Activated CD4-positive, alpha-beta T cell treated with anti-CD3 and anti-CD28 coated beads, Interleukin-2, Interleukin-6, amounts not matched to agents 100 ng/mL and 50 ng/mL, durations not matched to agents 16 hours and 8 hours (primary cell): ENCODE results near the gene SEC23B.
A peak's percentile ranks its signal among the peaks of the same experiment; 100 is the strongest.
"Not testable (repeated sequence)": the region's sequence is repeated elsewhere in the genome, so short reads cannot be mapped to it uniquely, and the experiment has no call there.

ENCODE experiments used
- DNase-seq: peaks from one replicate; pipeline ENCODE4 v3.0.0-alpha.2; 2020

The SEC23B gene

DNA sequence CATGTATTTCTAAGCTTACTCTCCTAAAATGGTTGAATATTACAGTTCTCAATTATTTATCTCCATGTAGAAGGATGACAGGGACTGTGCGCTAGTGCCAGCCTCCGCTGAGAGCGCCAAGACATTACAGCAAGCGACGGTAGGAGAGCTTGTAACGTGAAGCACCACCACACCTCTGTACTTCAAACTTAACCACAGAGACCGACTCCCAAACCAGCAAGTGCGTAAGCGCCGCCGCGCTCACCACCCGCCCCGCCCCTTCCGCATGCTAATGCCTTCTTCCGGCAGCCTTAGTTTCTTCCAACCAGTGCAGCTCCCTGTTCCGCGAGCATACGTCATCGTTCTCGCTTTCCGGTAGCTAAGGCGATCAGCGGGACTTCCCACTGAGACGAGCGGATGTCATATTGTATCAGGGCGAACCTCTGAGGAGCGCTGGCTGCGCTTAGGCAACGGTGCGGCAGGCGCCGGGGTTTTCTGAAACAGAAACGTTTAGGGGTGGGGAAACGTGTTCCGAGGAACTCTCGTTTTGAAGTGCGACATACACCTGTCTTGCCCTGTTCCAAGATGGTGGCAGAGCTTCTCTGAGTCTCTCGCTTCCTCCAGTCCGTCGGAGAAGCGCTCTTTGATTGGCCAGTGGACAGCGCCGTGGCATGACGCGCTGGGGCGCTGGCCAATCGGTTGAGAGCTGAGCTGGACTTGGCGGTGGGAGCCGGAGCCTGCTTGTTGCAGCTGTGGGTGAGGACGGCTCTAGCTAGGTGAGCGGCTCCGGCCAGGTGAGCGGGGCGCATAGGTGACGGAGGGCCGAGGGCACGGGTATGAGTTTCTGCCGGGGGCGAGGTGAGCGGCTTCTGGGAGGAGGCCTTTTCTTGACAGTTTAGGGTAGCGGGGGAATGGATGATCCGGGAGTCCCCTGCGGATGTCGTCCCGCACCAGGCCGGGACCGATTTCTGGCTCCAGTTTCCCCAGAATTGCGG lies at the start of gene SEC23B:
Gene SEC23B (plus strand): TSS at position 723 of the 974 bp plus-strand sequence. CDS start 2,896 bp downstream, outside the sequence.
- DNase-seq: peak; percentile 98

DNA sequence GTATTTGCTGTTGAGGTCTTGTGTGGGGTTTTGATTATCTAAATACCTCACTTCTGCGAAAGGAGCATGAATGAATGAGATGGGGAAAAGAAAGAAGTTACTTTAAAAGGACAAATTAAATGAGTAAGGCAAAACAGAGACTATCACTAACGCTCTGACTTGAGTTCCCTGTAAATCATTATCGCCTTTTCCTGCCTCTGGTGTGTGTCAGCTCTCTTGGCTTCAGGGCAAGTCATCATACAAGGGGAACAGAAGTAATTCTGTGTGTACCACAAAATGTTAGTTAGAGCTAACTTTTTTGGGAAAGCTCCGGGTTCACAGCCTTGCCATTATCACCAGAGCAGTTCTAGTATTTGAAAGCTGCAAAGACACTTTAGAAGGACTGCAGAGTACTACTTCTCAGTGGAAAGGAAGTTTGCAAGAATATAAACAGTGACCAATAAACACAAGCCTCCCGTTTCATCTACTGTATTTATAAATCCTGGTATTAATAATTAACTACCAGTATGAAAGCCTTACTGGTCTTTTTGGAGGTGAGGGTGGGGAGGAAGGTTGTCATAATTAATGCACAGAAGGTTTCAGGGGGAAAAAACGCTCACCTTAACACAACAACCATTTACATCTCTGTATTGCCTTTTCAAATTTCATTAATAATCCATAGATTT lies 42.1 kb upstream of the SEC23B start:
- DNase-seq: no peak

DNA sequence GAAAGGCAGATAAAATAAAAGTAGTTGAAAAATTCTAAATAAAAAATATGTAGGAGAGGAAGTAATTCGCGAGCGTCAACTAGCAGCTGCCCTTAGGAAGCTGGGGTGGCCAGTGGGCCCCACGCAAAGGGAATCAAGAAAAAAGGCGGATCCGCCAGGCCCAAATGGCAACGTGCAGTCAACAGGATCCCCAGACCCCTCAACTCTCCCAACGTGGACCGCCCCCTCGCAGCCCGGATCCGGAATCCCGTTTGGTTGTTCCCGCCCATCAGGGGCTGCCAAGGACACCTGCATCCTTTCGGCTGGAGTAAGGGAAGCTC lies 41.2 kb upstream of the SEC23B start:
- DNase-seq: no peak

DNA sequence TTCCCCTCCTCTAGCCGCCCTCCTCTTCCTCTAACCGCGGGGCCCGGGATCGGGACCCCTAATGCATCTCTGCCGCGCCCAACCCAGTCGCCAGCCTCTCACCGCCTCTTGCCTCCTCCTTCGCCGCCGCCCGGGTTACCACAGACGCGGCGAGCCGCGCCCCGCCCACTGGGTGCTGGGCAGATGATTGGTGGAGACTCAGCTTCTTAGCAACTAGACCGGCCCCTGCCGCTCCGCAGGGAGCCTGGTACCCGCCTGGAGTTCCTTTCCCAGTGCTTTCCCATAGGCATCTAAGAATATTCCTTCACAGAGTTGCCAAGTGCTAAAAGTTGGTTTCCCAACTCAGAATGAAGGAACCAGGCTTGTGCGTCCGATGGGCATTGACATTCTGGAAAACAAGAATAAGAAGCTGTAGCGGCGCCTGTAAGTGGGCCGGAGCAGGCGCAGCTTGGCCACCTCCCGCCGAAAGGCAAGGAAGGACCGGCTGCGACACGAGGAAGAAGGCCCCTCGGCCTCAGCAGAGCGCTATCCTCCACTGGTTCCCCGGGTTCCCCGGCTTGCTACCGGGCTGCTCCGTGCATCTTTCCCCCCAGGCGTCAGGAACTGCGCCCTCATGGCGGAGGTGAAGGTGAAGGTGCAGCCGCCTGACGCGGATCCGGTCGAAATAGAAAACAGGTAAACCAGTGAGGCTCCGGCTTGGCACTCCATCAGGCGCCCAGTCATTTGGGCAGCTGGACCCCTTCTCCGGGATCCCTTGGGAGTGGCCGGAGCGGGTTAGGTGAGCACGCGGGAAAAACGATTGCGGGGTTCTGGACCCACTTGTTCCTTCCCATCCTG lies 40.6 kb upstream of the SEC23B start, which contains the start of the genes DZANK1 and POLR3F:
Gene DZANK1 (minus strand): TSS at position 137 of the 837 bp plus-strand sequence. CDS start 1,672 bp downstream, outside the sequence.
Gene POLR3F (plus strand): TSS at position 497 of the 837 bp plus-strand sequence. CDS start 117 bp downstream, at position 614.
- DNase-seq: peak; percentile 96

DNA sequence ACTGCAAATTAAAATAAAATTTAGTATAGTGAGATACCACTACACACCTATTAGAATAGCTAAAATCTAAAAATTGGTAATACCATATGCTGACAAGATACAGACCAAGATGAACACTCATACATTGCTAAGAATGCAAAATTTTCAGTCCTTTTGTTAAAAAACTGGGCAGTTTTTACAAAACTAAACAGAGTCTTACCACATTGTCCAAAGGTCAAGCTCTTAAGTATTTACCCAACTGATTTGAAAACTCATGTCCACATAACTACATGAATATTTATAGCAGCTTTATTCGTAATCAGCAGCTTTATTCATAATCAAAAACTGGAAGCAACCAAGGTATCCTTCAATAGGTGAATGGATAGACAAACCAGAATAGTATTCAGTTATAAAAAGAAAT lies 30.5 kb upstream of the SEC23B start:
- DNase-seq: no peak

DNA sequence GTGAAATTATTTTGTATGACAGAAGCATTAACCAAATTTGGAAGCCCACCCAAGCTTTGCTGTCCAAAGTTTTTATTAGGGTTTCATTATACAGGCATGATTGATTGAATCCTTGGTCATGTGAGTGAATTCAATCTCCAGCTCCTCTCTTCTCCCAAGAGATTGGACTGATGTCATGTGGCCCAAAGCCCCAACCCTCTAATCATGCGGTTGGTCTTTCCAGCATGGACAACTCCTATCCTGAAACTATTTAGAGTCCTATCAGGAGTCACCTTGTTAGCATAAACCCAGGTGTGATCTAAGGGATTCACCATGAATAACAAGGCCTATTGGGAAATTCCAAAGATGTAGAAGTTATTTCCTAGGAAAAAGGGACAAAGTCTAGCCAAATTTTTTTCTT lies 29.9 kb upstream of the SEC23B start:
- DNase-seq: no peak

DNA sequence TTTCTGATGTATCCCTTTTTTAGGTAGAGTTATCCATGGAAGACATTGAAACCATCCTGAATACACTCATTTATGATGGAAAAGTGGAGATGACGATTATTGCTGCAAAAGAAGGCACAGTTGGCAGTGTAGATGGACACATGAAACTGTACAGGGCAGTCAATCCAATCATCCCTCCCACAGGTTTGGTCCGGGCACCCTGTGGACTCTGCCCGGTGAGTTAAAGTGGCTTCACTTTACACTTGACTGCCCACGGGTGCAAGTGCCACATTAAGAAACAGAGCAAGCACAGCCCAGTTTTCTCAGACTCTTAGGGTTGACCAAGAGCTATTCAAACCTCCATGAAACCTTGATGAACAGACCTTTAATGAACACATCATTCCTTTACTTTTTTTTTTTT lies 26.1 kb upstream of the SEC23B start:
- no peak for DNase-seq

DNA sequence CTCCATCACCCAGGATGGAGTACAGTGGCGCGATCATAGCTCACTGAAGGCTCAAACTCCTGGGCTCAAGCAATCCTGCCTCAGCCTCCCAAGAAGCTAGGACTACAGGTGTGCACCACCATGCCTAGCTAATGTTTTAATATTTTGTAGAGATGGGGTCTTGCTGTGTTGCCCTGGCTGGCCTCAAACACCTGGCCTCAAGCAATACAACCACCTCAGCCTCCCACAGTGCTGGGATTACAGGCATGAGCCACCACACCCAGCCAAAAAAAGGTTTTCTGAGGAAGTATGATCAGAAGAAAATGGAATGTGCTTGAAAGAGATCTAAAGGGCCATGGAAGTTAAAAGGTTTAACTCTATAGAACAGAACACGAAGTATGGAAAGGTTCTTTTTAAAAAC lies 19.4 kb upstream of the SEC23B start:
- DNase-seq: no peak

DNA sequence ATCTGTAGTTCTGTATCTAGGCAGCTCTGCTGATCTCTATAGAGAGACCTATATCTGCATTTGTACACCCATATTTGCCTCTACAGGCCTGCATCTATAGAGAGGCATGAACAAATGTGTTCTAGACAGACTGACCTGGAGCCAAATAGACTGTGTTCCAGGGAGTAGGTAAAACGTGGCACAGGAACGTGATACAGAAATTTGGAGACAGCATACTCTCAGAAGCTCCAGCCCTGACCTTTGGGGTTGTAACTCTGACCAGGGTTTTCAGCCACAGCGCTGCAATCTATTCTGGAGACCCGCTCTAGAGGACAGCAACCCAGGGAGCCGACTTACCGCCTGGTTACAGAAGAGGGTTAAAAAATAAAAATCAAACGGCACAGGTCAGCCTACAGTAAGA lies 11.7 kb upstream of the SEC23B start:
- no peak for DNase-seq

DNA sequence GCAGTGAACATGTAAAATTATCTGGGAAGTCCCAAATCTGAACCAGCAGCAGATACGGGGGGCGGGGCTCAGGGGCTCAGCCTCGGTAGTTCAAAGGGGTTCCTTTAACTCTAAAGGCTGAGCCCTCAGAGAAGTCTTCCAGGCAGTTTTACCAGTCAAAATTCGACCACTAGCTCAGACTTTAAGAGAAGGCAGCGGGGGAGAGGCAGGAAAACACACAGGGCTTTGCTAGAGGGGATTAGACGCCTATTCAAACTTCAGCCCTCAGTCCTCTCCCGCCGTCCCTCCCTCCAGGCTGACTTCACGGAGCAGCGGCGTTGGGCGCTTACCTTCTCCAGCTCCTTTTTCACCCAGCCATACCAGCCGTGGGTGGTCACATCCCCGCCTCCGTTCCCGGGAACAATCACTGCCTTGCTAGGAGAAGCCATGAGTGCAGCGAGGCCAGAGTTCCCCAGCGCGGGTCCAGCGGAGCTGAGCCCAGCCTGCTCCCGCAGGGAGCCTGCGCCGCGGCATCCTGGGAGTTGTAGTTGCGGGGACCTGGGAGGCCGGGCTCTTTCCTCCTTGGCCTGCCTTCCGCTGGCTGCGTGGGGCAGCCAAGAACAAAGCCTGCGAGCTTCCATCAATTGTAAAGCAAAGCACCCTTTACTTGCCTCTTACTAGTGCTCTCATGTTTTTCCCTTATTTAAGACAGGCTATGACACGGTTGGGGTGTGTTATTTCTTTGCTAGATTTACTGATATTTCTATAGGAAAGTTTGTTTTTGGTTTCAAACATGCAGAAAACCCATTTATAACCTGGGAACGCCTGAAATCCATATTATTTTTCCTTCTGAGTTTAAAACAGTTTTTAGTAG lies 10.8 kb upstream of the SEC23B start, which contains the start of gene RBBP9:
Gene RBBP9 (minus strand): TSS at position 486 of the 853 bp plus-strand sequence. CDS start 58 bp downstream, at position 428.
- peak; percentile 89 for DNase-seq

DNA sequence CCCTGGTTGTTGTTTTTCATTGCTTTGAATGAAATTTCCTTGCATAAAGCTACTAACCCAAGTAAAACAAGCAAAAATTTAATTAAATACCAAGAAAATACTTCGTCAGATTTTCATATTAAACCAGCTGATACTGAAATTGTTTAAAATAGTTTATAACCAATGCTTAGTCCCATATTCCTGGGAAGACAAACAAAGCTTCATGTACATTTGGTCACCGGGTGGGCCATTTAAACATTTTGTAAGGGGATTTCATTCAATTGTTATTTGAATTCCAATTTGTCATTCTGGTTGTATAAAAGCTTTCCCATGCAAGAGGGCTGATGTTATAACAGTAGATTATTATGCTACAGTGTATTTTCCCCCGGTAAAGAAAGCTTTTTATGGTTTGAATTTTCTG lies 10.1 kb upstream of the SEC23B start:
- DNase-seq: no peak

DNA sequence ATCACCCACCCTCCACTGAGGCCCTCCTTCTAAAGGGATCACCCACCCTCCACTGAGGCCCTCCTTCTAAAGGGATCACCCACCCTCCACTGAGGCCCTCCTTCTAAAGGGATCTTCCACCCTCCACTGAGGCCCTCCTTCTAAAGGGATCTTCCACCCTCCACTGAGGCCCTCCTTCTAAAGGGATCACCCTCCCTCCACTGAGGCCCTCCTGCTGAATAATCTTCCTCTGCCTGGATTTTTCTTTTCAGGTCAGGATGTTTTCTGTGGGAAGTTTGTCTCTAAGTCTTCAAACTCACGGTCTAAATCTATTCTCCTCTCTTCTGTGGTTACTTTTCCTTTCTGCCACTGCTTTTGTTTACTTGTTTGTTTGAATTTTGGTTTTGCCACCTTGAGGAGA lies 6.1 kb upstream of the SEC23B start:
- not testable (repeated sequence) for DNase-seq

DNA sequence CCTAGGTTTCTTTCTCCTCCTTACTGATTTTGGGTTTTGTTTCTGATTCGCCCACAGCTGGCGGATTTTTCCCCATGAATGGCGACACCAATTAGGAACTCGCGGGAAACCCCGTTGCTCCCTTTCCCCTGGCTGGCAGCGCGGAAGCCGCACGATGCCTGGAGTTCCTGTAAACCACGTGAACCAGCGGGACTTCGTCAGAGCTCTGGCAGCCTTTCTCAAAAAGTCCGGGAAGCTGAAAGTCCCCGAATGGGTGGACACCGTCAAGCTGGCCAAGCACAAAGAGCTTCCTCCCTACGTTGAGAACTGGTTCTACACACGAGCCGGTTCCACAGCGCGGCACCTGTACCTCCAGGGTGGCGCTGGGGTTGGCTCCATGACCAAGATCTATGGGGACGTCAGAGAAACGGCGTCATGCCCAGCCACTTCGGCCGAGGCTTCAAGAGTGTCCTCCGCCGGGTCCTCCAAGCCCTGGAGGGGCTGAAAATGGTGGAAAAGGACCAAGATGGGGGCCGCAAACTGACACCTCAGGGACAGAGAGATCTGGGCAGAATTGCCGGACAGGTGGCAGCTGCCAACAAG lies 3.2 kb upstream of the SEC23B start:
- DNase-seq: no peak

DNA sequence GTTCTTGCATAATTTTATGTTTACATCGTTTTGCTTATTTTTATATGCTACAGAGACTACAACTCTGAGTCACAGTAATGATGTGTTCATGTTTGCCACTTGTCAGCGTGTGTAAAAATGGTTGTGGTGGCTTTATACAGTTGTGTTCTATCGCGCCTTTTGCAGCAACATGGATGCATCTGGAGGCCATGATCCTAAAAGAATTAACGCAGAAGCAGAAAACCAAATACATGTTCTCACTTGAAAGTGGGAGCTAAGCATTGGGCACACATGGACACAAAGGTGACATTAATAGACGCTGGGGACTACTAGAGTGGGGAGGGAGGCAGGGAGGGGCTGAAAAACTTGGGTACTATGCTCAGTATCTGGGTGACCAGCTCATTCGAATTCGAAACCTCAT lies 996 bp upstream of the SEC23B start:
- peak; percentile 38 for DNase-seq

DNA sequence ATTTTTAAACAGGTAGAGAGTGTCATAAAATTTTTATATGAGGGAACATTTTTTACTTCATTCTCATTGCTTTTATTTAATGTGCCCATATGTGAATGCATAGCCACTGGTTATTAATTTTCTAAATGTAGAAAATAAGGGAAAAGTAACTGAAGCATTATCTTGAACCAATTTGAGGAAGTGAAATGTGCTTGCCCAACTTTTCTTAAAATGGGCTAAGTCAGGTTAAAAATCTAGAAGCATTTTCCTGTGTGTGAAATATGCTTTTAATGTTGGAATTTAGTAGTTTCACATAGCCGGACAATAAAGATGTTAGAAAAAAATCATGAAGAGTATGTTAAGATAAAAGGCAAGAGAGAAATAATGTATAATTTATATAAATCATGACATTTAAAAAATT lies 3.8 kb downstream of the SEC23B start:
- no peak for DNase-seq

DNA sequence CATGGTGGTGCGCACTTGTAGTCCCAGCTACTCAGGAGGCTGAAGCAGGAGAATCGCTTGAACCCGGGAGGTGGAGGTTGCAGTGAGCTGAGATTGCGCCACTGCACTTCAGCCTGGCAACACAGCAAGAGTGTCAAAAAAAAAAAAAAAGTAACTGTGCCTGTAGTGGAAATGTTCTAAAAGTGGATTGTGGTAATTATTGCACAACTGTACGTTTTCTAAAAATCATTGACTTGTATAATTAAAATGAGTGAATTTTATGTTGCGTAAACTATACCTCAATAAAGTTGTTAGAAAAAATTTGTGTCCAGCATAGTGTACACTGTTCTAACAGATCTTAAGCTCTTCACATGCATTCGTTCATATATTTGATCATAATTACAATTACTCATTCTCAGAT lies 5.5 kb downstream of the SEC23B start:
- no peak for DNase-seq

DNA sequence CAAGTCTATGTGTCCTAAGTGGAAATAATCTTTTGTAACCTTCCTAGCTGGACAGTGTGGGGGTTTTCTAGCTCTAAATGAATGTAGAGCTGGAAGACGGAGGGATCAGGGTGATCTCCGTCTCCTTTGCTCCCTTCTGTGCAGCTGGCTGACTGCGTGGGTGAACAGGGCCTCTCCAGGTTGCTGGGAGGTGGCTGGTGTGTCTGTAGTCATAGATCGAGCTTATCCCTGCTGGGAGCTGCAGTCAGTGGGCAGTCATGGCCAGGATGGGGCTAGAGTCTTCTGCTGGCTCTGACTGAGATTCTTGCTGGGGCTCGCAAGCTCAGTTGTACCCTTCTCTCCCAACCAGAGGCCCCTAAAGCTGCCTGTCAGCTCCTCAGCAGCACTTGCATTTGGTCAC lies 6.4 kb downstream of the SEC23B start:
- no peak for DNase-seq

DNA sequence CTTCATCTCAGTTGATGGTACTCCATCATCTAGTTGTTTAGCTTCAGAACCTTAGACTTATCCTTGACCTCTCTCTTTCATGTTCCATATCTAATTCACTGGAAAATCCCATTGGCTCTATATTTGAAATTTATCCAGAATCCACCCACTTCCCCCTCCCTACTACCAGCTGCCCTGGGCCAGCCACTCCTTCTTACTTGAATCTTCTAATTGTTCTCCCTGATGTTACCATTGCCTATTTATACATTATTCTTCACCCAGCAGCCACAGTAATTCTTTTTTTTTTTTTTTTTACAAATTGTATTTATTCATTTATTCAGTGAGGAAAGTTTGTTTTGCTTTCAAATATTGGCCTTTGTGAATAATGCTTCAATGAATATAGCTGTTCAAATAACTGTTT lies 8.2 kb downstream of the SEC23B start:
- DNase-seq: no peak

DNA sequence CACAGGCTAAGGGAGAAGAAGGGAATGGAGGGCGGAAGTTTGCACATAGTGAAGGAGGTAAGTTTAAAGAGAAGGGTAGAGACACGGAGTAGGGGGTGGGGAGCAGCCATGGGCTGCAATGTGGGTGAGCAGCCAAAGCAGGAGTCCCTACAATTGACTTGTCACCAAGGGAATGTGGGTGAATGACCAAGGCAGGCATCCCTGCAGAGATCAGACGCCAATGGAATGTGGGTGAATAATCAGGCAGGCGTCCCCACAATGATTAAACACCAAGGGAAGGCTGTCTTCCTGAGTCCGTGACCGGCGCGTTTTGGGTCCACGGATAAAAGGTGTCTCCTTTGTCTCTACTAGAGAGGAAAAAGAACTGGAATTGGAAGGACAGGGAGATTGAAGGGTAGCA lies 14.3 kb downstream of the SEC23B start:
- DNase-seq: not testable (repeated sequence)

DNA sequence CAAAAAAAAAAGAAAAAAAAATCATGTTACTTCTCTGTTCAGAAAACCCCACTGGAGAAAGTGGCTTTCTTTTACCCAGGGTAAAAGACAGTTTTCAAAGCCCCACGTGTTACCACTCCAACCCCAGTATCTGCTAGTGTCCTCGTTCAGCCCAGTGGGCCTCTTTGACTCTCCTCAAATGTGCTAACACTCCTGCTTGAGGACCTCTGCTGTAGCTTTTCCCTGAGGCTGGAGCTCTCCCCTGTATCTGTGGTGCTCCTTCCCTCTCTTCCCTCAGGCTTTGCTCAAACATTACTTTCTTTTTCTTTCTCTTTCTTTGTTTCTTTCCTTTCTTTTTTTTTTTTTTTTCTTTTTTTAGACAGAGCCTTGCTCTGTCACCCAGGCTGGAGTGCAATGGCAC lies 15.3 kb downstream of the SEC23B start:
- DNase-seq: no peak

DNA sequence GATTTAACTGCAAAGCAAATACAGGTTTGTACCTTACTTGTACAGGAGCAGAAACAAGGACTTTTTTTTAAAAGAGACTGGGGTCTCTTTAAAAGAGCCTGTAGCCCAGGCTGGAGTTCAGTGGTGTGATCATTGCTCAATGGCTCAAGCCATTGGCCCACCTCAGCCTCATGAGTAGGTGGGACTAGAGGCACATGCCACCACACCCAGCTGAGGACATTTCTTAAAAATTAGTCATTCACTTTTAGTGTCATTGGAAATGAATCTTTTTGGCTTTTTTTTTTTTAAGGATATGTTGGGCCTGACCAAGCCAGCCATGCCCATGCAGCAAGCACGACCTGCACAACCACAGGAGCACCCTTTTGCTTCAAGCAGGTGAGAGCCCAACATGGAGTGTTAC lies 16.9 kb downstream of the SEC23B start:
- no peak for DNase-seq

DNA sequence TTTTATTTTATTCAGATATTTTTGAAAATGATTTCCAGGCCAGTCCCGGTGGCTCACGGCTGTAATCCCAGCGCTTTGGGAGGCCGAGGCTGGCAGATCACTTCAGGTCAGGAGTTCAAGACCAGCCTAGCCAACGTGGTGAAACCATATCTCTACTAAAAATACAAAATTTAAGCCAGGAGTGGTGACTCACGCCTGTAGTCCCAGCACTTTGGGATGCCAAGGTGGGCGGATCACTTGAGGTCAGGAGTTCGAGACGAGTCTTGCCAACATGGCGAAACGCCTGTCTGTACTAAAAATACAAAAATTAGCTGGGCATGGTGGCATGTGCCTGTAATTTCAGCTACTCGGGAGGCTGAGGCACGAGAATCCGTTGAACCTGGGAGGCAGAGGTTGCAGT lies 19.0 kb downstream of the SEC23B start:
- not testable (repeated sequence) for DNase-seq
